COLO829 (cell line): Measurements from ENCODE around the gene OR2V2.

ENCODE experiments used
- DNase-seq: peaks from one replicate; pipeline ENCODE4 v3.0.0; 2012; ENCODE audit warnings: low spot score

OR2V2 gene

DNA sequence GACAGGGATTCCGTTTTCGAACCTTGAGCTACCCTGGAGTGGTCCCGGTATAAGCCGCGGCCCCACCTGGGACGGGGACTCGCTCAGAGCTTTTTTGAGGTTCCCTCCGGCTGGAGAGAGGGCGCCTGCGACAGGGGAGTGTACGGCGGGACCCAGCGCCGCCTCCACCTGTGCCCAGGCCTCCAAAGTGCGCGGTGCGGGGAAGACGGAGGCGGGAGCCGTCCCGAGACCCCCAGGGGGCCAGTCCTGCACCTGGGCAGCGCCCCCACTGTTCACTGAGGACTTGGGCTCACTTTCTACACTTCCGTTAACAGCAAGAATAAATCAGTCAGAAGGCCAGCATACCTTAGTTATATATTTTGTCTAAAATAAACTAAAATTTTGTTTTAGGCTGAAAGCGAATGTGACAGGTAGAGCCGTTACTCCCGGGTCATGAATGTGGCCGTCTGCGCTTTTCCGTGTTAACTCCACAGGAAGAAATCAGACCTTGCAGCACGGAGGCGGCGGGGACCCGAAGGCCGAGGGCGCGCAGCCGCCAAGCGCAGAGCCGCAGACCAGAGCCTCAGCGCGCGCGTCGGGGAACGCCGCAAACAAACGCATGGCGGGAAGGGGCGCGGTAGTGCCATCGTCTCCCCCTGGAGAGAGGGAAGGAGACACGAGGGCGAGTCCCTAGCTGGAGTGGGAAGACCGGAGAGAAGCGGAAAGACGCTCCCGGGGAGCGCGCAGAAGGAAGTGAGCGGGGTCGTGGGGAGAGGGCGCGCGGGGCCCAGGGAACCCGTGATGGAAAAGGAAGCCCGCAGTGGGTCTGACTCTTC is 43.5 kb downstream of the OR2V2 start:
- DNase-seq = no peak

GRCh38 chr5:181191526-181192336 is 44.3 kb downstream of the OR2V2 start:
- peak; percentile 65 for DNase-seq

- DNase-seq = no peak
These were observed 45.1 kb downstream of the OR2V2 start for GRCh38 chr5:181192337-181193046.

- DNase-seq = no peak
These were observed 46.3 kb downstream of the OR2V2 start for GRCh38 chr5:181193656-181194055.

- no peak for DNase-seq
These were observed 47.3 kb downstream of the OR2V2 start for GRCh38 chr5:181194489-181195248.

GRCh38 chr5:181195249-181195761 is 47.9 kb downstream of the OR2V2 start:
- no peak for DNase-seq

GRCh38 chr5:181197326-181197951 is 50.1 kb downstream of the OR2V2 start:
- no peak for DNase-seq

DNA sequence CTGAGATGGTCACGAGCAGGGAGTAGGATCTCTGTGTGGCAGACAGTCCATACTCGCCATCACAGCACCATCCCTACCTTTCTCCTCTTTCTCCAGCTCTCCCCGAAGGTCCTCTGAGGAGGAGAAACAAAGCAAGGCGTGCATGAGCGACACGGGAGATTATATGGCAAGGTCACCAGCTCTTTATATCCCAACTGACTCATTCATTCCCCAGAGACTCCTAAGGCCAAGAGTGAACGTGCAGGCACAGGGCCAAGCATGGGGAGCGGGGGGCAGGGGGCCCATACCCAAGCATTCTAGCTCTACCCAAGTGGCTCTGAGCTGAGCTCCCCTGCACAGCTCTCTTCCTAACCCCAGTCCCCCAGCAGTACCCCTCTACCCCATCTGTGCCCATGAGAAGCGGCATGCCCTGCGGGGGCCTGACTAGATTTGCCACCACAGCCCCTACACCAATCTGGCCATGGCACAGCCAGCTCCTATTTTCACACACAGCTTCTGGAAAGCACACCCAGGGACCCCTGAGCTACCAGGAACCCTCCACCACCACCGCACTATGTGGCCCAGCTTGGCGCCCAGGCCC is 50.8 kb downstream of the OR2V2 start:
- DNase-seq = no peak

GRCh38 chr5:181198905-181199519 is 51.6 kb downstream of the OR2V2 start:
- DNase-seq = no peak

GRCh38 chr5:181199881-181200638 is 52.7 kb downstream of the OR2V2 start:
- DNase-seq = no peak

DNA sequence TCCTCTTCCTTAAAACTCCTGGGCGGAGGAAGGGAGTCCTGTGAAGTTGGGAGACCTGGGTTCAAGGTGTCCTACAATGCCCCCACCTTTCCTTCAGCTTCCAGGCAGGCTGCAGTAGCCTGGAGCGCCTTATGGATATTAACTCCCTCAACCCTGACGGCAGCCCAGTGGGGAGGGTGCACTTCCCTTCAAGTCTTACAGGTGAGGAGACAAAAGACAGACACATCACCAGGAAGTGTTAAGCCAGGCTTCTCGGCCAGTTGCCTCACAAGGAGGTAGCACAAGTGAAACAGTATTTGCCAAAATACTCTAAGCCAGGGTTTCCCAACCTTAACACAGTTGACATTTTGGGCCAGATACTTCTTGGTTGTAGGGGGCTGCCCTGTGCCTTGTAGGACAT is 53.4 kb downstream of the OR2V2 start:
- no peak for DNase-seq

DNA sequence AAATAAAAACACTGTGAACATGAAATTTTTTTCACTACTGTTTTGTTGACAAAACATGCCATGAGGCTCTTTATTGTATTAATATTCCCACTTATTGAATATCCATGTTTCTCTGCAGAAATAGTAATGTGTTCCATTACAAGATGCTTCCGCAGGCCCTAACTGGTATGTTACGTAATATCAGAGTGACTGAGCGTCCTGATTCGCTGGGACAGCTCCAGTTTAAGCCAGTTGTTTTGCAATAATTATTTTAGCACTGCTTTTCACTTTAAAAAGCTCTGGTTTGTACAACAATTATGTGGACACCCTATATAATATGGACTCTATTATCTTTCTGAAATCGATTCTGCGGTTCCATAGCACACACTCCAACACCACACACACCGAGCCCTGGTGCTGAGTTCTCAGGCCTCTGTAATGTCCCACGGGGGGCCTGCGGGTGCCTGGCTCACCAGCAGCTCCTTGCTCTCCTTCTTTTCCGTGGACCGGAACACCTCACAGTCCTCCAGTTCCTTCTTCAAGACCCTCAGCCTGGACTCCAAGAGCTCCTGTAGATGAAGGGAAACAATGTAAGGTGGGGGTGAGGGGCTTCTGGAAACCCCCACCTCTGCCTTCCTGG is 55.8 kb downstream of the OR2V2 start:
- DNase-seq = no peak

DNA sequence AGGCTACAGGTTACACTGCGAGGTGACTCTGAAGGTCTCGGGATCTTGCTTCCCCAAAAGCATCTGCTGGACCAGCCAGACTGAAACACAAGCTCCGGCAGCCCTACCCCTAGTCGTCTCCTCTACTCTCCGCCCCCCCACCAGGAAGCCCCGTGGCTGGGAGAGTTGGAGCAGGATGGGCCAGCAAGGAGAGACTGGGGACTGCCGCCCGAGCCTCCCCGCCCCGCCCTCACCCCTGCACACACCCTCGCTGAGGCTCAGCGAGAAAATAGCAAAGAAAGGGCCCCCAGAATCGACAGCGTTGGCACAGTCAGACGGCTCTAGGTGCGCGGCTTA is 56.4 kb downstream of the OR2V2 start:
- DNase-seq = no peak

DNA sequence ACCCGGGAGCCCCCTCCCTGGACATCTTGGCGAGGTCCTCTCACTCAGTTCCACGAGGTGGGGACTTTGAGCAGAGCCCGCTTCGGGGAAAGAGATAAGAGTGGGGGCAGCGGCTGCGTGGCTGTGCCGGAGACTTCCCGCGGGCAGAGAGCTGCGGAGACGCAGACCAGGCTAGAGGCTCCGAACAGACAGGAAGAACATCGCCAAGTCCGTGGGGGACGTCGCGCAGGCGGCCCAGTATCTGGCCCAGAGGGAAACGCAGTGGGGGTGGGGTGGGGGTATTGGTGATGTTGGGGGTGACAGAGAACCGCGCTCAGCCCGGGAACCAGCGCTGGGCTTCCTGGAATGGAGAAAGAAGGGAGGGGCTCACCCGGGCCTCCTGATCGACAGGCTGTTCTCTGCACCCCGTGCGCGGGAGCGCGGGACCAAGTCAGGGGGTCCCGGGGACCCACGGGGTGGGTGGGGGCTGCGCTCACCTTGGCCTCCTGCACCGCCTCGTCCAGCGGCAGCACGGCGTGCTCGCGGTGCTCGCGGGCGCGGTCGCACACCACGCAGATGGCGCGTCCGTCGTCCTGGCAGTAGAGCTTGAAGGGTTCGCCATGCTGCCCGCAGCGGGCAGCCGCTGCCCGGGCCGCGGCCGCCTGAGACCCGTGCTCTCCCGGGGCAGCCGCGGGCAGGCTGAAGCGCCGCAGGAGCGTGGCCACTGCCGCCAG is 56.9 kb downstream of the OR2V2 start:
- DNase-seq = no peak

GRCh38 chr5:181204826-181205760 is 57.7 kb downstream of the OR2V2 start, which contains the start of gene TRIM7:
Gene TRIM7, minus strand, starts transcription at chr5:181205196. Its CDS starts 86 bp downstream, at chr5:181205110.
- DNase-seq = no peak

DNA sequence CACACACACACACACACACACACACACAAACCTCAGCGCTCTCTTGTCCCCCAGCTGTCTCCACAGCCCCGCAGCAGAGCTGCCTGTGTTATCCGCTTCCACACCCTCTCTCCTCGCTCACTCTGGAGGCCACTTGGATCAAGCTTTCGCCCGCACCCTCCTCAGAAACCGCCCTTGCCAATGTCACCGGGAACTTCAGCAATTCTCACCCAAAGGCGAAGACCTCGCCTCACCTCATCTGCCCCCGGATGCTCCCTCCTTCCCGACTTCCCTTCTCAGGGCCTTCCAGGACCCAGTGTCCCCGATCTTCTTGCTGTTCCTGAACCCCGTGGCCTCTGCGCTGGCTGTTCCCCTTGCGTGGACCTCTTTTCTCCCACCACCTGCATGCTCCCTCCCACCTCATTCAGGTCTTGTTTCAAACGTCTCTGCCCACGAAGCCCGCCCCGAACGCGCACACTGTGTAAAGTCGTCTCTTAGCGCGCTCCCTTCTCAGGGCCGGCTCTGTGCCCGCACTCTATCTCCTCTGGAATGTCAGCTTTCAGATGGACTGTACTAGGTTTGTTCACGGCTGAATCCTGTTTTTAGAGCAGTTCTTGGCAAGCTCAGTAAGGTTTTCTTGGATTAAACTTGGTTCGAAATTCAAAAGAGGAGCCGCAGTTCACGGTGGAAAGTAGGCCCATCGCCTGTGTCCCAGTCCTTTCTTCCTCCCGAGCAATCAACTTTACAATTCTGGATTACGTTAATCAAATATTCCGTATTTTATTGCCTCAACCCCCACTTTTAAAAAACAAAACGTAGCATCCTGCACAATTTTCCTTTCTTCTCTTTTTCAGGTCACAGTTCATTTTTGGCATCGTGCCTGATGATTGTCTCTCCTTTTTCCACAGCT is 58.6 kb downstream of the OR2V2 start:
- no peak for DNase-seq
